SHP77 (cell line): ENCODE measurements around the gene TMEM252.
A peak's percentile ranks its signal among the peaks of the same experiment; 100 is the strongest.

Experiments
- DNase-seq, 2 experiments: peaks; one replicate each; lab custom pipeline; 2025; lab: John Stamatoyannopoulos, UW

The TMEM252 gene, protein sequence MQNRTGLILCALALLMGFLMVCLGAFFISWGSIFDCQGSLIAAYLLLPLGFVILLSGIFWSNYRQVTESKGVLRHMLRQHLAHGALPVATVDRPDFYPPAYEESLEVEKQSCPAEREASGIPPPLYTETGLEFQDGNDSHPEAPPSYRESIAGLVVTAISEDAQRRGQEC

DNA sequence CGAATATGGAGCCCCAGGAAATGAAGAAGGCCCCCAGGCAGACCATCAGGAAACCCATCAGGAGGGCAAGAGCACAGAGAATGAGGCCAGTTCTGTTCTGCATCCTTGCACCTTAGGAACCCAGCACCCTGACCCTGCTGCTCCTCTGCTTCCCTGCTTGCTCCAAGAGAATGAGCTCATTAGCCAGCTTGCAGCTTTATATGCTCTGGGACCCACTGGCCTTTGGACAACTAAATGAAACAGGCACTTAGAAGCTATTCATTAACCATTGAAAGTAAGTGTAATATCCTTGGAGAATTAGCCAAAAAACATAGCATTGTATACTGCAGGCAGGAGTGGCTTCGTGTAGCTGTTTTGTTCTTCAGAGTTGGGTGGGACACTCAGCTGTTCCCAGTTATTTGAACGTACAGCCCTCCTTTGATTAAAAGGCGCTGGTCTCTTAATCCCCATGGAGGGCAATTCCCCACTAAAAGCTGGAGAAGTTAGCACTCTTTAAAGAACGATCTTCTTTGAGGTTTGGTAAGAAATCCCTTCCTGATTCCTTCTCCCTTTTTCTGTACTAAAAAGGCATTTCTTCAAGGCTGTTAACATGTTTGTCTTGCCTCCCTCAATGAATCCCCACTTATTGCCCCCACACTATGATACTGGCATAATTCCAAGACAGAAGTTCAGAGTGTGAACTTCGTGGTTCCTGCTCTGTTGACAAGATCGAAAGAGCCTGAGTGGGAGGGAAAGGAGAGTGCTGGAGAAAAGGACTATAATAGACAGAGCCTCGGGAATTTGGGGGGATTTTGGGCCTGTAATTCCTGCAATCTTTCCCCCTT lies at the start of gene TMEM252:
TMEM252 (minus strand) TSS at position 172 of the 824 bp plus-strand sequence; CDS start at position 103, 69 bp downstream.
- no peak for DNase-seq

GRCh38 chr9:68585034-68585761 lies 44.5 kb upstream of the TMEM252 start:
- no peak for DNase-seq

- DNase-seq = peak; percentile 70 to 82
Observed at GRCh38 chr9:68584189-68585033, 43.7 kb upstream of the TMEM252 start.

GRCh38 chr9:68581696-68582095 lies 41.0 kb upstream of the TMEM252 start:
- no peak for DNase-seq

DNA sequence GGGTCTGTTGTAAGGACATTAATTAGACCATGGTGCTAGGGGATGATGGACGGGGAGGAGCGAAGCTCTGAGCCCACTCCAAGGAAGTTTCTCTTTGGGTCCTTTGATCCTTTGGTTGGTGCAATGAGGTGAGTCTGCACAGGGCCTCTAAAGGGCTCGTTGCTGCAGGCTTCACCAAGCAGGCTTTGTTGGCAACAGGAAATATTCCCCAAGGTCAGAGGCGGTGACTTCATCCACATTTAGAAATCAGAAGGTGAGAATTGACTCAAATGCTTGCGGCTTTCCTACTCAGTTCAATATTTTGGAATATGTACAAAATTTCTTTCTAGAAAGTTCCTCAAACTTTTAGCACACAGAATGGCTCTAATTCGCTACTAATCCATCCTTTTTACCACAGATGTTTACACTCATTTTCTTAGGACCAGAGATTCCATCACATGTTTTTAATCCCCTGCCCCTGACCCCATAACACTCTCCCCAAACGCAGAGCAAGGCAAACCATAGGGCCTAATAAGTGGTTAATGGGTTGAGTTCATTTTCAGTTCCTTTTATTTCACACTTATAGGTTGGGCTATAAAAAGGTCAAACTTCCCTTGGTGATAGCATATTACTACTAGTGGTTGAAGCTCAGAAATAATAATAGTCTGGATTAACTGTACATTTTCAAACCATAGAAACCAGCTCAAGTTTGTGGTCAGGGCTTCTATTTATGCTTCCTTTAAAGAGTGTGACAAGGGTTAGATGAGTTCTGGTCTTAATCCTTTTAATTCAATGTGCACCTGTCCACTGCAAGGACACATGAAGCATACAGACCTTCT lies 37.3 kb upstream of the TMEM252 start:
- DNase-seq = no peak

GRCh38 chr9:68575817-68576216 lies 35.1 kb upstream of the TMEM252 start:
- DNase-seq = no peak

GRCh38 chr9:68574150-68574549 lies 33.5 kb upstream of the TMEM252 start:
- DNase-seq = no peak

GRCh38 chr9:68567565-68567964 lies 26.9 kb upstream of the TMEM252 start:
- no peak for DNase-seq

DNA sequence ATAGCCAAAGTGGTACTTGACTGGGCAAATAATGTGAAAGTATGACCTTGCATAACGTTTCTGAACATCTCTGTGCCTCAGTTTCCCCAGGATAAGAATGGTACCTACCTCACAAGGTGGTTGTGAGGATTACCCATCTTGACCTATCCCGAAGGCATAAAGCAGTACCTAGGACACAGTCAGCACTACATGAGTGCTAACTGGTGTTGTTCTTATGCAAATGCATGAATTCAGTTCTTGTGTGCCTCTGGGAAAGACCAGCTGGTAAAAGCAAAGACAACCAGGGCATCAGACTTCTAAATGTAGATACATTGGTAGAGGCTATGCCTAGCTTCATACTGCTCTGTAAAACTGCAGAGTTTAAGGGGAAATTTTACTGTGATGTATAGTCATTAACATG lies 21.8 kb upstream of the TMEM252 start:
- DNase-seq = no peak

DNA sequence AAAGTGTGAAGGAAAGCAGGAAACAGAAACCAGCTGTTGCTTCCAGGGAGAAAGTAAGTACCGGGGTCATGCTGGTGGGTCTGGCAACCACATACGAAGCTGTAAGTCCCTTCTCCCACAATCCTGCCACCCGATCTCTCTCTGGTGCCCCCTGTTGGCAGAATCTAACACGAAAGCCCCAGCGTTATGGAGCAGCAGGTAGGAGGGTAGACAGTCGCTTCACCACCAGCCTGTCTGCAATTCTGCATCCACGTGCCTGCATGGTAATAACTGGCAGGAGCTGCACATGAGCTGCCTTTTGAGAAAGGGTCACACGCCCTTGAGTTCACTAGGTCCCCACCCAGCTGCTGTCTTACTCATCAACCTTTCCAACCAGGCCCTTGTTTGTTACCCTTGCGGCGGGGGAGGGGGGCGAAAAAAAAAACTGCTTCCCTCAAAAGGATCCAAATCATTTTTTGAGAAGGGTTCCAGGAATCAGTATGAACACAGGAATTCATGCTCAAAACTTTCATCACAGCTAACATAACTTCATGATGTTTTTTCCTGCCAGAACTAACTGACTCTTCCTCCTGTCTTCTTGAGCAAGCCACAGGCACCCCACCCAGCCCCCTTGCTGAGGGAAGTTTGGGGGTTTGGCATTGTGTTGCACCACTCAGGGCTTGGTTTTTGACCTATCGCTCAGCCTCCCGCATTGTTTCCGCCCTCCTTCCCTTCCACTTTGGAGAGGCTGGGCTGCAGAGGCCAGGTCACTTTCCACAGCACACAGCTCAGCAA lies 19.6 kb upstream of the TMEM252 start:
- DNase-seq = peak in 1 of 2 experiments; percentile 6

GRCh38 chr9:68558545-68558944 lies 17.9 kb upstream of the TMEM252 start:
- DNase-seq = no peak

GRCh38 chr9:68555437-68556150 lies 14.9 kb upstream of the TMEM252 start:
- no peak for DNase-seq

DNA sequence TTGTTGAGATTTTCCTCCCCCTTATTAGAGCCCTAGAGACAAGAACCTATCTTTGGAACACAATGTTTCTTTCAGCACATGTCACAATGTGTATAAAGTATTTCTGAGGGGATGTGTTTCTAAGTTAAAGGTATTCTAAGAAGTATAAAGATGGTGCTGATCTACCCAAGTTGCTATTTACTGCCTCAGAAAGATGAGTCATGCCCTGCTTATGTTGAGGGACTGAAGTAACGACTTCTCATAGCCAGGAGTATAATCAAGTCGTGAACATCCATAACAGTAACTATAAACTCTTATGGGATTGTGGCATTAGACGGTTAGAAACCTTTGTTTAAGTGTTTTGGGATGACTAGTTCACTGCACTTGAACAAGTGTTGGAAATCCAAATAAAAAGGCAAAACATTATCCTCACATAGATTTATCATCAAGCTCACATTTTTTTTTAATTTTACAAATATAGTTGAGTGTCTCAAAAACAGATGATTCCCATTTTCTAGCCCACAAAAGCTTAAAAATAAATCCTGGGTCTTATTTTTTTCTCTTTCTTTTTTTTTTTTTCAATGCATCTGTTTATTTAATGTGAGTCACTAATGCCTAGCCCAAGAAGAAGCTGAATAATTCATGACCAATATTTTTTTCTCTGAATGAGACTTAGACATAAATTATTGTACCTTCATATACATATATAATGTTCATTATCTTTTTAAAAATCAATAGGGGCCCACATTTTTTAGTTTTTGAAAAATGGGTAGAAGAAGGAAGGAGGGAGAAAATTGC lies 12.2 kb upstream of the TMEM252 start:
- DNase-seq = no peak

- no peak for DNase-seq
Observed at GRCh38 chr9:68551191-68551590, 10.5 kb upstream of the TMEM252 start.

- no peak for DNase-seq
Observed at GRCh38 chr9:68548241-68548640, 7.6 kb upstream of the TMEM252 start.

DNA sequence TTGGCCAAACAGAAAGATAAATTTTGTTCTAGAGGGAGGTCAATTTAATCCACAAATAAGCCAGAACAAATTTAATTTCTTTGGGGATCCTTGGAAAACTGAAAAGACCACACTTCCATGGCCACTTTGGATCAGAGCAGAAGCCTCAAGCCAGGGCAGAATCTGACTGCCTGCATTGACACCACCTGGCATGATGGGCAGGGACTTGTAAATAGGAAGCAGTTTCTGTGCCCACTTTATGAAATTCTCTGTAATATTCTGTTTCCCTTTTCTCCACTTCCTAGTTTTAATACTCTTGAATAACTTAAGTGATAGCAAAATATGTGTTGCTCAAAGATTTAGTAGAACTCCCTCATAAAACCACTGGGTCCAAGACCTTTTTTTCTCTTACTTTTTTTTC lies 6.7 kb upstream of the TMEM252 start:
- no peak for DNase-seq

DNA sequence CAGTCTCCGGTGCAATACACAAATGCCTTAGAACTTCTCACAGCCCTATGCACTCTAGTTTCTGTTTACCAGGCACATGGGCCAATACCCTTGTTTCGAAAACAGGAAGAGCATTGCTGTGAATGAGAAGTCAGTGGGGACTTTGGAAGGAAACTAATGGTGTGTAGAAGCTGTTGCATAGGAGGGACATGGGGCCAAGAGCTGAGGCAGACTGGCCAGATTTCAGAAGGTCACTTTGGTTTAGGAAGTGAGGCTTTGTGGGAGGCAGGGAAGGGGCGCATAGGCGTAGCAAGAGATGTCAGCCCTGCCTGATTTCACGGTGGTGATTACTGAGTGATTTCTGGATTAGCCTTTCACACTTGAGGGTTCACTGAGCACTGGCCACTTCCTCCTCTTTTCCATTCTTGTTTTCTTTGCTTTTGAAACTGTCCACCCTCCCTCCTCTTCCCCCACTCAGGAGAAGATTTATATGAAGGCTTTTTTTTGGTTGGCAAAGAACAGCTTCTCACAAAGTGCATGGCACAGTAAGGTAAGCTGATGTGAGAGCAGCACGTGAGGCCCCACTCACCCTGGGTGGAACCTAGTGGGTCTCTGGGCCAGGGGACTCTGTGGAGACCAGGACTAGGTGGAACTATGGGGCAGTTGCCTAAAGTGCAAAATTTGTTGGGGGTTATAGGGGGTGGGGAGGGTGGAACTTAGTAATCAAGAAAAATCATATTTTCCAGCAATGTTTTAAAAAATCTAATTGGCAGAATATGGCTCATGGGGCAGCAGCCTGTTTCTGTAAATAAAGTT lies 6.1 kb upstream of the TMEM252 start:
- DNase-seq = no peak
